ENCODE results near the gene PPBP.

The PPBP gene

DNA sequence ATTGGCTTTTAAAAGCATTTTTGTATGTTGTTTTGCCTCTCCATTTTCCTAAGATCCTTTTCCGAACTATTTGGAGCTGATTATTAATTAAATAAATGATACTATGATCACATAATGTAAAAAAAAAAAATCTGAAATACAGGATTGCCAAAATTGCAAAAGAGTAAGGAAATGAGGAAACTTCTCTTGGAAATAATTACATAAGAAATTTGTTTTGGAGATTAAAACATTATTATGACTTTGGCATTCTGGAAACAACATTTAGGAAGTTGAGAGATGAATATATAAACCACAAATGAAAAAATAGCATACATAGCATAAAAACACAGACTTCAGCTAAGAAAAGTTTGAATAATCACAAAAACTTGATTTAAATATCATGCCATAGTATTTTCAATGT is 39.7 kb downstream of the PPBP start:
- DNase-seq (ENCODE audit: low read depth), result no peak

DNA sequence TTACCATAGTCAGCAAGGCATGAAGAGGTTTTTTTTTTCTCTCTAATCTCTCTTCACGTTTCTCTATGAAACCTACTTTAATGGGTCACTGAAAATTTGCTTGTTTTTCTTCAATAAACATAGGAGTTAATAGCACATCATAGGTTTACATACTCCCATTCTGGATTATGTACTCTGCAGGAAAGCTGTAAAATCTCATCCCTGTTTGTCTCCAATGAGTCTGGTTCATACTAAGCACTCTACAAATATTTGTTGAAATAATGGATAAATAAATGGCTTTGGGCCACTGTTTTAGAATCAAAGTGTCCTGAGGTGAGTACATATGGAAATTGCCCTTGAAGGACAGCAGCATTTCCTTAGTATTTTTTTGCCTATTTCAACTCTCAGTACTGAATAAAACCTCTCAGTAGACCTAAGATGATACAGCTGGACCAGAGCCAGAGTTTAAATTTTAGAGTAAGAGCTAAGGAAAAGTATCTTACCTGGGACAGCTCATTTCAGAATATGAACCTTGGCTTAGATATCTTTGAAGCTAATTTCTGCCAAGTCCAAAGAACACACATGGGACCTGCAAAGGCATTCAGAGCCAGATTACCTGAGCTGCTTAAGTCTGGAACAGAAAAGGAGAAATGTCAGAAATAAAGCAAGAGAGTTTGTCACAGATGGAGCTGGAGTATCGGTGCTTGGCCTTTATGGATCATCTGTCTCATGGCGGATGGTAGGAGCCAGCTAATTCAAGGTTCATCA is 40.6 kb downstream of the PPBP start:
- no peak for DNase-seq (ENCODE audit: low read depth)

DNA sequence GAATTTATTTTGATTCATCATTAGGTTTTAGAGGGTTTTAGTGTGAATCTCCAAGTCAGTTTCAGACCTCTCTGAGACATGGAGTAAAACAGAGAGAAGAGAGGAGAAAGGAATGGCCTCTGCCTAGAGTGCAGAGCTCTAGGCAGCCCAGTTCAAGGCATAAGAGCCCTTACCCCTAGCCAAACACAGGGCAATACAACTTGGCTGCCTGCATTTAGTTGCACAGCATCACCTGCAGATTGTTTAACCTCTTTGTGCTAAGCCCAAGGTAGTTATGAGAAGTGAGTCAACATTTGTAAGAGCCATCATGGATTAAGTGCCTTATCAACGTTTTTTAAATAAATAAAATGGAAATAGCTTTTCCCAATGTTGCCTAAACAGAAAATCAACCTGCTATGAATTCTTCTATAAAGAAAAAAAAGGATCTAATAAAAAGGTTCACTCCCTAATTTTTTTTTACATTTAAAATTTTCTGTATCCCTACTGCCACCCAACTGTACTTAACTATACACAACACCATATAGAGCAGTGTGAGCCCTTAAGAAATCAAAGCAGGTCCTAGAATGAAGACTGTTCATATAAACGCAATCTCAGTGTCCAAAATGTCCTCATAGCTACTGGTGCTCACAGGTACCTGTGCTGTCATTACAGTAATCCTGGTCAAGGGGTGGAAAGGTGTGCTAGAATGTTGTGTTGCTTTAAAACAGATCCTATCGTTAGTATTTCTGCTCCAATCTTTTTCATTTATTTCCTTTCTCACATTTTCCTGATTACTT is 42.1 kb downstream of the PPBP start:
- DNase-seq (ENCODE audit: low read depth), result no peak

DNA sequence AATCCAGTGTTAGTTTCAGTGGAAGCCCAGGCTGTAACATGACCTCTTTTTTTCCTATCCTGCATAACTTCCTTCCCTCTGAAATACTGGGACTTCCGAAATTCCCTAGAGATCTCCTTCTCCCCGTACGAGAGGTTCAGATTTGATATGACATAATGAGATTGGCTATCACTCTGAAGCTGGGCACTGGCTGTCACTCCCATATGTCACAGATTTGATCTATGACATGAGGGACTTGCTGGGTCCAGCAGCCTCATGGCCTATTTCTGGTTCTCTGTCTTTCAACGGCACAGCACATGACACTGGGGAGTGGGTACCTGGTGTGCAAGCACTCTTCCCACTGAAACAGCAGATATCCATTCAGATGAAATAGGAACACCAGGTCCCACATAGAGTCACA is 42.9 kb downstream of the PPBP start:
- DNase-seq (ENCODE audit: low read depth), result no peak

DNA sequence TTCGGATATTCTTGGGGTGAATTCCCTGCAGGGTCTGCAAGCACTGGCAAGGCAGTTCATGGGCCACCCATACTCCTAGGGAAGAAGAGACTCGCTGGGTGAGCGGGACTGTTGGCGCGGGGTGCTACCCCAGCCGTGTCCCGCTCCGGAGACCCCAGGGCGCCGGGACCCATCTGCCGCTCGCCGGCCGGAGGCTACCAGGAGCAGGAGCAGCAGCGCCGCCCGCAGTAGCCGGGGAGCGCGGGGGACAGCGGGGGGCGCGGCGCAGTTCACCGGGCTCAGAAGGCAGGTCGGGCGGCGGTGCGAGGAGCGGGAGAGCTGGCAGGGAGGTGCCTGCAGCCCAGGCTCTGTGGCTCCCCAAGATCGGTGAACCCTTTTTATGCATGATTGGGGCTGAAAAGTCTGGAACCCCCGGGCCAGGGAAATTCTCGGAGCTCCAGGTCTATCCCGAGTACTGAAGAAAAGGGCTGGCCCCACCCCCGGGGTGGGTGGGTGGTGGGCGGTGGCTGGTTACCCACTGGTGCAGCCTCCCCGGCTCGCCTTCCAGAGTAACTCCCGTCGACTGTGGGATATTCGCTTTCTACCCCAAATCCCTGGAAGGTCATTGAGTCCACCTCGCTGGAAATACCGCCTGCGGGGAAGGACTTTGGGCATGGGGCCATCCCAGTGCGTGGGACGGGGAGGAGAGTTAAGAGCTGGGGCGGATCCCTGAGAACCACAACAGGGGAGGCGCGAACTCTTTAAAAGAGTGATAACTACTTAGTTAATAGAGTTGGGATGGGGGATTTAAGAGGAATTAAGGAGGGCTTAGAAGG is 43.7 kb downstream of the PPBP start:
- no peak for DNase-seq (ENCODE audit: low read depth)

DNA sequence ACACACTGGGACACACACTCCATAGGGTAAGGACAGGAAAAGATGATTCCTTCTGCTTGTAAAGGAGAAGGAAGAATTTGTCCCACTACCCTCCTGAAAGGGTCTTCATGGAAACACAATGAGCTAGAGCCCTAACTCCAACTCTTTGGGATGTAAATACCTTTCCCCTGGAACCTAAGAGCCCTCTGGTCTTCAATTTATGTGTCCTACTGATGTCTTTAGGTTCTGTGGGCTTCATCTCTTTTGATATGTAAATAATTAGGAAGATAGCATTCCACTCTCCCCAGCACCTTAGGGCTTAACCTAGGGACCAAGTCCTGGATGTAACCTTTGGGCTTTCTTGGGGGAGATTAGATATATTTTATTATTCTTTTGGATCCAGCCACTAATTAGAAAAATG is 44.4 kb downstream of the PPBP start:
- no peak for DNase-seq (ENCODE audit: low read depth)

DNA sequence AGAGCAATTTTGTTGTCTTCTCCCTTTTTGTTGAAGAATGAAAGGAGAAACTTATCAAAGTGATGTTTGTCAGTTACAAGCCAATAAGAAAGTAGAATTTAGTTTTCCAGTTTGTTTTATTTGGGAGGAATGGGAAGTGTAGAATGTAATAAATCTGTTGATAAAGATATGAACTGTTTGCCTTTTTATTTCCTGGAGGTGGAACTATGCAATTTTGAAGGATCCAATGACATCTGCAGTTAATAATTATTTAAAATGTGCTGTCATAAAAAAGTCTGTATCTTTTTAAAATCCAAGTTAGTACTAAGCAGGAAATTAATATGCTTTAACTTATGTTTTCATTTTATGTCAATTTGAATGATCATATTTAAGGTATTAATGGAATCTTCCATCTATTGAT is 51.0 kb downstream of the PPBP start:
- DNase-seq (ENCODE audit: low read depth), result no peak

Data from stimulated activated CD8-positive, alpha-beta memory T cell treated with anti-CD3 and anti-CD28 coated beads, Interleukin-12 subunit alpha, Interleukin-12 subunit beta, amount 100 ng/mL, for 4 hours (primary cell).